GM12873 (cell line): ENCODE results near the gene MEF2D.

Experiments
- TF ChIP-seq, protein P1 (sequence below): IDR thresholded peaks from 2 replicates; pipeline ENCODE4 v1.5.1; 2012; ENCODE audit warnings: low read depth, mild to moderate bottlenecking, moderate library complexity, low read length, control low read depth; ENCODE audit not compliant: insufficient read depth; ENCODE audit errors: missing control alignments

The MEF2D gene

GRCh38 chr1:156464825-156465452 lies 35.6 kb downstream of the MEF2D start:
- TF ChIP-seq, protein P1, sequence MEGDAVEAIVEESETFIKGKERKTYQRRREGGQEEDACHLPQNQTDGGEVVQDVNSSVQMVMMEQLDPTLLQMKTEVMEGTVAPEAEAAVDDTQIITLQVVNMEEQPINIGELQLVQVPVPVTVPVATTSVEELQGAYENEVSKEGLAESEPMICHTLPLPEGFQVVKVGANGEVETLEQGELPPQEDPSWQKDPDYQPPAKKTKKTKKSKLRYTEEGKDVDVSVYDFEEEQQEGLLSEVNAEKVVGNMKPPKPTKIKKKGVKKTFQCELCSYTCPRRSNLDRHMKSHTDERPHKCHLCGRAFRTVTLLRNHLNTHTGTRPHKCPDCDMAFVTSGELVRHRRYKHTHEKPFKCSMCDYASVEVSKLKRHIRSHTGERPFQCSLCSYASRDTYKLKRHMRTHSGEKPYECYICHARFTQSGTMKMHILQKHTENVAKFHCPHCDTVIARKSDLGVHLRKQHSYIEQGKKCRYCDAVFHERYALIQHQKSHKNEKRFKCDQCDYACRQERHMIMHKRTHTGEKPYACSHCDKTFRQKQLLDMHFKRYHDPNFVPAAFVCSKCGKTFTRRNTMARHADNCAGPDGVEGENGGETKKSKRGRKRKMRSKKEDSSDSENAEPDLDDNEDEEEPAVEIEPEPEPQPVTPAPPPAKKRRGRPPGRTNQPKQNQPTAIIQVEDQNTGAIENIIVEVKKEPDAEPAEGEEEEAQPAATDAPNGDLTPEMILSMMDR: no peak

GRCh38 chr1:156464335-156464734 lies 36.2 kb downstream of the MEF2D start:
- TF ChIP-seq, protein P1: no peak

GRCh38 chr1:156463874-156464273 lies 36.7 kb downstream of the MEF2D start:
- TF ChIP-seq, protein P1: no peak

DNA sequence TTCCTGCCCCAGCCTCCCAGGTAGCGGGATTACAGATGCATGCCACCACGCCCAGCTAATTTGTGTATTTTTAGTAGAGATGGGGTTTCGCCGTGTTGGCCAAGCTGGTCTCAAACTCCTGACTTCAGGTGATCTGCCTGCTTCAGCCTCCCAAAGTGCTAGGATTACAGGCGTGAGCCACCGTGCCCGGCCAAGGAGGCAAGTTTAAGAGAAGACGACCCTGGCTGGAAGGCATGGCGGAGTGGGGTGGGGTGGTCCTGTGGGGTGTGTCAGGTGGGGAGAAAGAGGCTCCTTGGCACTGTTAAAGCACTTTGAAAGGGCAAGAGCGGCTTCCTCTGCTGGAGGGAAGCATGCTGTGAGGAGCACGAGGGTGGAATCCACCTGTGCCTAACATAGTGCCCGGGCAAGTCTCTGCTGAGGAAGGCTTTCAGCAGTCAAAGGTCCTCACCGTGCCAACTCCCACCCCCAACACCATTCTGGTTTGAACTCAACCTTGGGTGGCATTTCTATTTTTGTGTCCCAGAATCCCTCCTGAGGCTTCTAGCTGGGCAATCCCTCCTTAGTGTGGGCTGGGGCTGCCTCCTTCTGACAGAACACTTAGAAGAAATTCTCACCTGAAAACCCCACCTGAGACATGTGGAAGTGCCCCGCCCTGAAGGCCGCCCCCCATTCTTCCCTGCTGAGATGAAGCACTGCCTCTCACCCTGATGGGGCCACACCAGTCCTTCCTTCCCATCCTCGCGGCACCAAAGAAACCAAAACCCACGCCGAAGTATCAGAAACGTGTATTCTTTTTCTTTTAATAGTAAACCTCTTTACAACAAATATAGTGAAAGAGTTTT lies 37.4 kb downstream of the MEF2D start:
- TF ChIP-seq, protein P1: no peak

GRCh38 chr1:156461781-156462647 lies 38.6 kb downstream of the MEF2D start:
- TF ChIP-seq, protein P1: no peak

DNA sequence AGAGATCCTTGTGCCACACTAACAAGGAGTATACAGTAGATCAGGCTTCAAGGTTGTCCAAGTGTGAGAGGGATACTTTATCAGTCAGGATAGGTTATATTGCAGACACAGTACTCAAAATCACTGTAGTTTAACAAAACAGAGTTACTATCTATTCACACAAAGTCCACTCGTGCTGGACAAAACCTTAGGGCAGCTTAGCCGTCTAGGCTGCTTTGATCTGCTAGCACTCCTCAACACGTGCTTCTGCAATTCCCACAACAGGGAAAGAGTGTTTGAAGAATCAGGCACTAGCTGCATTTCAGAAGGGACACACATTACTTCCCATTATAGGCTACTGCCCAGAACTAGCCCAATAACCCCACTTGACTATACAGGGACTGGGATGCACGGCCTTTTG lies 39.5 kb downstream of the MEF2D start:
- TF ChIP-seq, protein P1: no peak

DNA sequence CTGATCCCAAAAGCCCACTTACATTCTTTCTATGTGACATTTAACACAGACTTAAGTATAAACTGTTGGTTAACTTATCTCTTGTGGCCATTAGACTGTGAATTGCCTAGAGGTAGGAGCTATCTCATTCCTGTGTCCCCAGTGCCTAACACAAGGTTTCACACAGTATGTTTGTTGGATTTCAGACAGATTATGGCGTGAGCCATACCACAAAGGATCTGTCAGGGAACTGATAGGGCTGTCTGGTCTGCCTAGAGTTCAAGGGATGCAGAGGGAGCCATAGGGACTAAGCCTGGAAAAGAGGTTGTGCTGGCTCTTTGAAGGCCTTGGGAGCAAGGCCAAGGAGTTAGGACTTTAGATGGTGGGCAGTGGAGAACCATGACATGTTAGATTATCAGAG lies 40.0 kb downstream of the MEF2D start:
- TF ChIP-seq, protein P1: no peak
